Measurements from ENCODE around the gene OSTN.

- TF ChIP-seq ZNF274 (IDR thresholded peaks at IDR 0.05; ENCODE audit: low read depth, low read length) (no peak), YY1 (IDR thresholded peaks at IDR 0.05; ENCODE audit: insufficient read depth, insufficient read length) (no peak), SUZ12 (IDR thresholded peaks at IDR 0.05; ENCODE audit: extremely low read depth, insufficient read depth, insufficient read length) (no peak)
Observed at GRCh38 chr3:191307341-191307740, 108.3 kb downstream of the OSTN start.

All from NT2/D1 (cell line).